ENCODE data around the gene EGFR. TPM values are rescaled to one million over a fixed set of nuclear protein-coding genes. Genes with fewer than 3 reads are reported as not detected.
A peak's percentile ranks its signal among the peaks of the same experiment; 100 is the strongest.

The EGFR gene
- total and polyA plus RNA-seq, 2 experiments from 2014 or later, result 21.6 to 51.0 TPM

DNA sequence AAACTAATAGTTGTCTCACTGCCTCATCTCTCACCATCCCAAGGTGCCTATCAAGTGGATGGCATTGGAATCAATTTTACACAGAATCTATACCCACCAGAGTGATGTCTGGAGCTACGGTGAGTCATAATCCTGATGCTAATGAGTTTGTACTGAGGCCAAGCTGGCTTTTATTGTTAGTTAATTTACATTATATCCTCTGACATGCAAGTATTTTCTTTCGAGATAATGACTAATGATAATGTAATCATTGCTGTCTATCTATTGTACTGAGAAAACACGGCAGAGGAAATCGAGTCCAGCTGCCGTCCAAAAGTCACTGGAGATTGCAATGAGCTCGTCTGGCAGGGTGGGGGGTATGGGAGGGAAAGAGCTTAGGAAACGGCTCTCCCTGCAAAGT lies 173.9 kb downstream of the EGFR start:
- no peaks in the 10 kb centered on the region for H4K20me1 ChIP-seq (ENCODE audit: insufficient read depth, poor library complexity, severe bottlenecking)
- peaks cover 24% of the 10 kb centered on the region for H3K4me1 ChIP-seq (ENCODE audit: insufficient read depth)
- H3K36me3 ChIP-seq (replicated peaks; ENCODE audit: insufficient read depth, low read depth), result no peaks in the 10 kb centered on the region
- H3K4me3 ChIP-seq, result no peak overlapping the region
- H3K9me2 ChIP-seq (replicated peaks; ENCODE audit: insufficient read depth), result no peaks in the 10 kb centered on the region
- no peak for DNase-seq (ENCODE audit: low spot score)
- peak overlapping the region; percentile 85 for H3K27ac ChIP-seq
- no peaks in the 10 kb centered on the region for H3K9me3 ChIP-seq (ENCODE audit: low read depth)
- no peaks in the 10 kb centered on the region for H3K27me3 ChIP-seq
- TF ChIP-seq EZH2phosphoT487 (IDR thresholded peaks at IDR 0.05; ENCODE audit: low read depth, severe bottlenecking, unreplicated experiment) (no peak), EZH2 (IDR thresholded peaks at IDR 0.05; ENCODE audit: borderline replicate concordance) (no peak)
- TF ChIP-seq, protein P1, sequence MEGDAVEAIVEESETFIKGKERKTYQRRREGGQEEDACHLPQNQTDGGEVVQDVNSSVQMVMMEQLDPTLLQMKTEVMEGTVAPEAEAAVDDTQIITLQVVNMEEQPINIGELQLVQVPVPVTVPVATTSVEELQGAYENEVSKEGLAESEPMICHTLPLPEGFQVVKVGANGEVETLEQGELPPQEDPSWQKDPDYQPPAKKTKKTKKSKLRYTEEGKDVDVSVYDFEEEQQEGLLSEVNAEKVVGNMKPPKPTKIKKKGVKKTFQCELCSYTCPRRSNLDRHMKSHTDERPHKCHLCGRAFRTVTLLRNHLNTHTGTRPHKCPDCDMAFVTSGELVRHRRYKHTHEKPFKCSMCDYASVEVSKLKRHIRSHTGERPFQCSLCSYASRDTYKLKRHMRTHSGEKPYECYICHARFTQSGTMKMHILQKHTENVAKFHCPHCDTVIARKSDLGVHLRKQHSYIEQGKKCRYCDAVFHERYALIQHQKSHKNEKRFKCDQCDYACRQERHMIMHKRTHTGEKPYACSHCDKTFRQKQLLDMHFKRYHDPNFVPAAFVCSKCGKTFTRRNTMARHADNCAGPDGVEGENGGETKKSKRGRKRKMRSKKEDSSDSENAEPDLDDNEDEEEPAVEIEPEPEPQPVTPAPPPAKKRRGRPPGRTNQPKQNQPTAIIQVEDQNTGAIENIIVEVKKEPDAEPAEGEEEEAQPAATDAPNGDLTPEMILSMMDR (IDR thresholded peaks at IDR 0.05; ENCODE audit: poor library complexity), result no peak
- no peak overlapping the region for H2AFZ ChIP-seq
- H3K4me2 ChIP-seq, result no peak overlapping the region
- no peaks in the 10 kb centered on the region for H3K79me2 ChIP-seq
- WGBS (ENCODE audit: low lambda C conversion rate, missing lambda C conversion rate), result 27% methylated on average over 7 of the region's 7 CpGs

DNA sequence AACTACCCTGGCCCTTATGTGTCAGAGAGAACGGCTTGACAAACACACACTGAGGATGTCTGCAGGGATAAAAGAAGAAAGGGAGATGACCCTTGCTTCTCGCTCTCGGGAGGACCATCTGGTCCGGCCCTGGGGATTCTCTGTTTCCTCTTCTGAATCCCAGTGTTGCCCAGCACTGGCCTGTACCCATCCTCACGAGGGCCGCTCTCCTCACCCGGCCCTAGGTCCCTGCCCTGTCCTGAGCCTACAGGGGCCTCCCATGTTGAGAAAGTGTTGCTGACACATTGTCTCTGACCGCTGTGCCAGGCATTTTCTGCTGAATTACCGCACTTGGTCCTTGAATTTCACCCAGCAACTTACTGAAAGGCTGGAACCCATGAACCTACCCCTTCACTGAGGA lies 174.4 kb downstream of the EGFR start:
- WGBS (ENCODE audit: low lambda C conversion rate, missing lambda C conversion rate), result 87% methylated on average over 9 of the region's 9 CpGs

DNA sequence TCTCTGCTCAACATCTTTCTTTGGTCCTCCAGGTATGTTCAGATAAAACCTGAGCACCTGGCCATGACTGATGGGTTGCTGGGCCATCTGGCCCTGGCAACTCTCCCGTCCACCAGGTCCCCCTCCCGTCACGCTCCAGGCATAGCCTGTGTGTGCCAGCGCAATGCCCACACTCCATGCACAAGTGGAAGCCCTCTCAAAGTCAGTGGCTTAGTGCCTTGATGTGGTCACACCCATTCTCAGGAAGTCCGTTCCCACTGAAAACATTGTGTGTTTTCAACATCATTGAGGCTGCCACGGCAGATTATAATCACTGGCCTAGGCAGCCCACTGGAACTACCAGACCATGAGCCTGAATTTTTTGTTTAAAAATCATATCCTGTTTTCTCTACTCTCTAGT lies 175.7 kb downstream of the EGFR start:
- Histone ChIP-seq H3K4me2 (no peak overlapping the region), H3K4me1 (ENCODE audit: insufficient read depth) (peaks cover 13% of the 10 kb centered on the region), H3K27ac (no peak overlapping the region), H3K9me3 (ENCODE audit: low read depth) (no peaks in the 10 kb centered on the region), H3K27me3 (no peaks in the 10 kb centered on the region), H2AFZ (no peak overlapping the region), H3K36me3 (replicated peaks; ENCODE audit: insufficient read depth, low read depth) (peaks cover 6% of the 10 kb centered on the region), H3K79me2 (no peaks in the 10 kb centered on the region), H4K20me1 (ENCODE audit: insufficient read depth, poor library complexity, severe bottlenecking) (no peaks in the 10 kb centered on the region), H3K9me2 (replicated peaks; ENCODE audit: insufficient read depth) (no peaks in the 10 kb centered on the region), H3K4me3 (no peak overlapping the region)
- DNase-seq (ENCODE audit: low spot score), result no peak
- TF ChIP-seq, protein P1 (IDR thresholded peaks at IDR 0.05; ENCODE audit: poor library complexity), result no peak
- no peak for TF ChIP-seq EZH2 (IDR thresholded peaks at IDR 0.05; ENCODE audit: borderline replicate concordance)
- TF ChIP-seq EZH2phosphoT487 (IDR thresholded peaks at IDR 0.05; ENCODE audit: low read depth, severe bottlenecking, unreplicated experiment), result no peak
- 97% methylated on average over 6 of the region's 6 CpGs for WGBS (ENCODE audit: low lambda C conversion rate, missing lambda C conversion rate)

More for the DNA sequence above, 174.4 kb downstream of the EGFR start:
- H3K4me3 ChIP-seq, result no peak overlapping the region
- peaks cover 3% of the 10 kb centered on the region for H3K36me3 ChIP-seq (replicated peaks; ENCODE audit: insufficient read depth, low read depth)
- no peak for DNase-seq (ENCODE audit: low spot score)
- H3K79me2 ChIP-seq, result no peaks in the 10 kb centered on the region
- peak overlapping the region; percentile 85 for H3K27ac ChIP-seq
- H3K27me3 ChIP-seq, result no peaks in the 10 kb centered on the region
- peaks cover 19% of the 10 kb centered on the region for H3K4me1 ChIP-seq (ENCODE audit: insufficient read depth)
- H3K4me2 ChIP-seq, result no peak overlapping the region
- no peaks in the 10 kb centered on the region for H3K9me3 ChIP-seq (ENCODE audit: low read depth)
- no peaks in the 10 kb centered on the region for H4K20me1 ChIP-seq (ENCODE audit: insufficient read depth, poor library complexity, severe bottlenecking)
- TF ChIP-seq EZH2 (IDR thresholded peaks at IDR 0.05; ENCODE audit: borderline replicate concordance) (no peak), EZH2phosphoT487 (IDR thresholded peaks at IDR 0.05; ENCODE audit: low read depth, severe bottlenecking, unreplicated experiment) (no peak)
- TF ChIP-seq, protein P1 (IDR thresholded peaks at IDR 0.05; ENCODE audit: poor library complexity), result no peak
- H2AFZ ChIP-seq, result no peak overlapping the region
- no peaks in the 10 kb centered on the region for H3K9me2 ChIP-seq (replicated peaks; ENCODE audit: insufficient read depth)

All from hepatocyte (in vitro differentiated cells).